Measurements from ENCODE around the gene NAXD.

The NAXD gene

DNA sequence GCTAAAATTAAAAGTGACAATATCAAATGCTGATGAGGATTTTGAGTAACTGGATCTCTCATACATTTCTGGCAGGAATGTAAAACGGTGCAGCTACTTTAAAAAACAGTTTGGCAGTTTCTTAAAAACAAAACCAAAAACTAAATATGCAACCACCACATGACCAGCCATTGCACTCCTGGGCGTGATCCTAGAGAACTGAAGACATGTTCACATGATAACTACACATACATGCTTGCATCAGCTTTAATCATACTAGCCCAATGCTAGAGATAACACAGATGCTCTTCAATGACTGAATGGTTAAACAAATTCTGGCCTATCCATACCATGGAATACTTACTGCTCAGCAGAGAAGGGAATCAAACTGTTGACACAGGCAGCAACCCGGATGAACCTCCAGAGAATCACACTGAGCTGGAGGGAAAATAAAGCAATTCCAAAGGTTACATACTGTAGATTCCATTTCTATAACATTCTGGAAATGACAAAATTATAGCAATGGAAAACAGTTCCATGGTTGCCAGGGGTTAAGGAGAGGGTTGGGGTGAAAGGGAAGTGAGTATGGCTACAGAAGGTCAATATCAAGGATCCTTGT is 25.5 kb upstream of the NAXD start:
- no peak for ATAC-seq
- TF ChIP-seq ZNF70 (CRISPR knock-in tag; IDR thresholded peaks at IDR 0.05) (no peak), ZFP3 (CRISPR knock-in tag; IDR thresholded peaks at IDR 0.05) (no peak), ISL1 (CRISPR knock-in tag; IDR thresholded peaks at IDR 0.05) (no peak), RARB (CRISPR knock-in tag; IDR thresholded peaks at IDR 0.05) (no peak), SNAI2 (CRISPR knock-in tag; IDR thresholded peaks at IDR 0.05) (no peak), ZFP30 (CRISPR knock-in tag; IDR thresholded peaks at IDR 0.05) (no peak), ZC3H10 (CRISPR knock-in tag; IDR thresholded peaks at IDR 0.05) (no peak), ZNF565 (CRISPR knock-in tag; conservative IDR thresholded peaks at IDR 0.05; ENCODE audit: low read depth) (no peak), TCF4 (CRISPR knock-in tag; IDR thresholded peaks at IDR 0.05; ENCODE audit: borderline replicate concordance) (no peak), CSDC2 (CRISPR knock-in tag; IDR thresholded peaks at IDR 0.05) (no peak), BACH2 (CRISPR knock-in tag; IDR thresholded peaks at IDR 0.05; ENCODE audit: borderline replicate concordance) (no peak), PPARA (CRISPR knock-in tag; IDR thresholded peaks at IDR 0.05; ENCODE audit: borderline replicate concordance) (no peak)
- TF ChIP-seq, protein P1, sequence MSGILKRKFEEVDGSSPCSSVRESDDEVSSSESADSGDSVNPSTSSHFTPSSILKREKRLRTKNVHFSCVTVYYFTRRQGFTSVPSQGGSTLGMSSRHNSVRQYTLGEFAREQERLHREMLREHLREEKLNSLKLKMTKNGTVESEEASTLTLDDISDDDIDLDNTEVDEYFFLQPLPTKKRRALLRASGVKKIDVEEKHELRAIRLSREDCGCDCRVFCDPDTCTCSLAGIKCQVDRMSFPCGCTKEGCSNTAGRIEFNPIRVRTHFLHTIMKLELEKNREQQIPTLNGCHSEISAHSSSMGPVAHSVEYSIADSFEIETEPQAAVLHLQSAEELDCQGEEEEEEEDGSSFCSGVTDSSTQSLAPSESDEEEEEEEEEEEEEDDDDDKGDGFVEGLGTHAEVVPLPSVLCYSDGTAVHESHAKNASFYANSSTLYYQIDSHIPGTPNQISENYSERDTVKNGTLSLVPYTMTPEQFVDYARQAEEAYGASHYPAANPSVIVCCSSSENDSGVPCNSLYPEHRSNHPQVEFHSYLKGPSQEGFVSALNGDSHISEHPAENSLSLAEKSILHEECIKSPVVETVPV (CRISPR knock-in tag; IDR thresholded peaks at IDR 0.05): no peak
- TF ChIP-seq, protein P2, sequence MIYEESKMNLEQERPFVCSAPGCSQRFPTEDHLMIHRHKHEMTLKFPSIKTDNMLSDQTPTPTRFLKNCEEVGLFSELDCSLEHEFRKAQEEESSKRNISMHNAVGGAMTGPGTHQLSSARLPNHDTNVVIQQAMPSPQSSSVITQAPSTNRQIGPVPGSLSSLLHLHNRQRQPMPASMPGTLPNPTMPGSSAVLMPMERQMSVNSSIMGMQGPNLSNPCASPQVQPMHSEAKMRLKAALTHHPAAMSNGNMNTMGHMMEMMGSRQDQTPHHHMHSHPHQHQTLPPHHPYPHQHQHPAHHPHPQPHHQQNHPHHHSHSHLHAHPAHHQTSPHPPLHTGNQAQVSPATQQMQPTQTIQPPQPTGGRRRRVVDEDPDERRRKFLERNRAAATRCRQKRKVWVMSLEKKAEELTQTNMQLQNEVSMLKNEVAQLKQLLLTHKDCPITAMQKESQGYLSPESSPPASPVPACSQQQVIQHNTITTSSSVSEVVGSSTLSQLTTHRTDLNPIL (CRISPR knock-in tag; IDR thresholded peaks at IDR 0.05; ENCODE audit: low read depth): no peak
- TF ChIP-seq, protein P3, sequence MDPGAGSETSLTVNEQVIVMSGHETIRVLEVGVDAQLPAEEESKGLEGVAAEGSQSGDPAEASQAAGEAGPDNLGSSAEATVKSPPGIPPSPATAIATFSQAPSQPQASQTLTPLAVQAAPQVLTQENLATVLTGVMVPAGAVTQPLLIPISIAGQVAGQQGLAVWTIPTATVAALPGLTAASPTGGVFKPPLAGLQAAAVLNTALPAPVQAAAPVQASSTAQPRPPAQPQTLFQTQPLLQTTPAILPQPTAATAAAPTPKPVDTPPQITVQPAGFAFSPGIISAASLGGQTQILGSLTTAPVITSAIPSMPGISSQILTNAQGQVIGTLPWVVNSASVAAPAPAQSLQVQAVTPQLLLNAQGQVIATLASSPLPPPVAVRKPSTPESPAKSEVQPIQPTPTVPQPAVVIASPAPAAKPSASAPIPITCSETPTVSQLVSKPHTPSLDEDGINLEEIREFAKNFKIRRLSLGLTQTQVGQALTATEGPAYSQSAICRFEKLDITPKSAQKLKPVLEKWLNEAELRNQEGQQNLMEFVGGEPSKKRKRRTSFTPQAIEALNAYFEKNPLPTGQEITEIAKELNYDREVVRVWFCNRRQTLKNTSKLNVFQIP (CRISPR knock-in tag; IDR thresholded peaks at IDR 0.05; ENCODE audit: borderline replicate concordance, low read depth): no peak
- TF ChIP-seq, protein P4, sequence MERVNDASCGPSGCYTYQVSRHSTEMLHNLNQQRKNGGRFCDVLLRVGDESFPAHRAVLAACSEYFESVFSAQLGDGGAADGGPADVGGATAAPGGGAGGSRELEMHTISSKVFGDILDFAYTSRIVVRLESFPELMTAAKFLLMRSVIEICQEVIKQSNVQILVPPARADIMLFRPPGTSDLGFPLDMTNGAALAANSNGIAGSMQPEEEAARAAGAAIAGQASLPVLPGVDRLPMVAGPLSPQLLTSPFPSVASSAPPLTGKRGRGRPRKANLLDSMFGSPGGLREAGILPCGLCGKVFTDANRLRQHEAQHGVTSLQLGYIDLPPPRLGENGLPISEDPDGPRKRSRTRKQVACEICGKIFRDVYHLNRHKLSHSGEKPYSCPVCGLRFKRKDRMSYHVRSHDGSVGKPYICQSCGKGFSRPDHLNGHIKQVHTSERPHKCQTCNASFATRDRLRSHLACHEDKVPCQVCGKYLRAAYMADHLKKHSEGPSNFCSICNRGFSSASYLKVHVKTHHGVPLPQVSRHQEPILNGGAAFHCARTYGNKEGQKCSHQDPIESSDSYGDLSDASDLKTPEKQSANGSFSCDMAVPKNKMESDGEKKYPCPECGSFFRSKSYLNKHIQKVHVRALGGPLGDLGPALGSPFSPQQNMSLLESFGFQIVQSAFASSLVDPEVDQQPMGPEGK (CRISPR knock-in tag; IDR thresholded peaks at IDR 0.05; ENCODE audit: borderline replicate concordance): no peak
- TF ChIP-seq, protein P5, sequence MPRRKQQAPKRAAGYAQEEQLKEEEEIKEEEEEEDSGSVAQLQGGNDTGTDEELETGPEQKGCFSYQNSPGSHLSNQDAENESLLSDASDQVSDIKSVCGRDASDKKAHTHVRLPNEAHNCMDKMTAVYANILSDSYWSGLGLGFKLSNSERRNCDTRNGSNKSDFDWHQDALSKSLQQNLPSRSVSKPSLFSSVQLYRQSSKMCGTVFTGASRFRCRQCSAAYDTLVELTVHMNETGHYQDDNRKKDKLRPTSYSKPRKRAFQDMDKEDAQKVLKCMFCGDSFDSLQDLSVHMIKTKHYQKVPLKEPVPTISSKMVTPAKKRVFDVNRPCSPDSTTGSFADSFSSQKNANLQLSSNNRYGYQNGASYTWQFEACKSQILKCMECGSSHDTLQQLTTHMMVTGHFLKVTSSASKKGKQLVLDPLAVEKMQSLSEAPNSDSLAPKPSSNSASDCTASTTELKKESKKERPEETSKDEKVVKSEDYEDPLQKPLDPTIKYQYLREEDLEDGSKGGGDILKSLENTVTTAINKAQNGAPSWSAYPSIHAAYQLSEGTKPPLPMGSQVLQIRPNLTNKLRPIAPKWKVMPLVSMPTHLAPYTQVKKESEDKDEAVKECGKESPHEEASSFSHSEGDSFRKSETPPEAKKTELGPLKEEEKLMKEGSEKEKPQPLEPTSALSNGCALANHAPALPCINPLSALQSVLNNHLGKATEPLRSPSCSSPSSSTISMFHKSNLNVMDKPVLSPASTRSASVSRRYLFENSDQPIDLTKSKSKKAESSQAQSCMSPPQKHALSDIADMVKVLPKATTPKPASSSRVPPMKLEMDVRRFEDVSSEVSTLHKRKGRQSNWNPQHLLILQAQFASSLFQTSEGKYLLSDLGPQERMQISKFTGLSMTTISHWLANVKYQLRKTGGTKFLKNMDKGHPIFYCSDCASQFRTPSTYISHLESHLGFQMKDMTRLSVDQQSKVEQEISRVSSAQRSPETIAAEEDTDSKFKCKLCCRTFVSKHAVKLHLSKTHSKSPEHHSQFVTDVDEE (CRISPR knock-in tag; IDR thresholded peaks at IDR 0.05): no peak

DNA sequence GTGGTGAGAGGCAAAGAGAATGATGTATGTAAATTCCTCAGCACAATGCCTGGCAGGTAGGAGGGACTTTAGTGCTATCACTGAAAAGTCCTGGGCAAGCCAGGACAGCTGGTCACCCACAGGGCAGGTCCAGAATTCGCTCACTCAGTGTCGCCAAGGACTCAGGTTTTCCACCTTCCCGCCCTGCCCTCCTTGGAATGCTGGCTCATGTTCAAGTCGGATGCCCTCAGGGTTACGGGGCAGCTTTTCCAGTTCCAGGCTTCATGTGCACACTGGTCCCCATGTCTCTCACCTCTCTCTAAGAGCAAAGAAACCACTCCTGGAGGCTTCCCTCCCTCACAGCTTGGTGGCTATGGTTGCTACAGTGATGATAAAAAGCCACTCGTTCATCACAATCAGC is 24.8 kb upstream of the NAXD start:
- TF ChIP-seq ZNF8 (CRISPR knock-in tag; IDR thresholded peaks at IDR 0.05) (no peak), OSR1 (CRISPR knock-in tag; IDR thresholded peaks at IDR 0.05) (no peak), ZC3H10 (CRISPR knock-in tag; IDR thresholded peaks at IDR 0.05) (no peak), ZNF70 (CRISPR knock-in tag; IDR thresholded peaks at IDR 0.05) (no peak), GLIS3 (CRISPR knock-in tag; IDR thresholded peaks at IDR 0.05) (no peak), ZFP3 (CRISPR knock-in tag; IDR thresholded peaks at IDR 0.05) (no peak)
- TF ChIP-seq, protein P3 (CRISPR knock-in tag; IDR thresholded peaks at IDR 0.05; ENCODE audit: borderline replicate concordance, low read depth): no peak
- no peak for ATAC-seq

Data from SK-N-SH treated with all-trans-retinoic acid at 6 μM for 48 hours (cell line).